Stimulated activated CD8-positive, alpha-beta memory T cell treated with anti-CD3 and anti-CD28 coated beads, Interleukin-2, amount 100 ng/mL, for 48 hours (primary cell): ENCODE measurements around the gene LRRC1.

ENCODE experiments used
- DNase-seq, 2 donors: peaks; one replicate each; pipeline ENCODE4 v3.0.0-alpha.2; 2020; ENCODE audit warnings: low read depth in 2 of 2

LRRC1 gene

GRCh38 chr6:53961679-53962370 lies 167.0 kb downstream of the LRRC1 start:
- no peak for DNase-seq

- no peak for DNase-seq
Observed at GRCh38 chr6:53962646-53963045, 167.8 kb downstream of the LRRC1 start.

DNA sequence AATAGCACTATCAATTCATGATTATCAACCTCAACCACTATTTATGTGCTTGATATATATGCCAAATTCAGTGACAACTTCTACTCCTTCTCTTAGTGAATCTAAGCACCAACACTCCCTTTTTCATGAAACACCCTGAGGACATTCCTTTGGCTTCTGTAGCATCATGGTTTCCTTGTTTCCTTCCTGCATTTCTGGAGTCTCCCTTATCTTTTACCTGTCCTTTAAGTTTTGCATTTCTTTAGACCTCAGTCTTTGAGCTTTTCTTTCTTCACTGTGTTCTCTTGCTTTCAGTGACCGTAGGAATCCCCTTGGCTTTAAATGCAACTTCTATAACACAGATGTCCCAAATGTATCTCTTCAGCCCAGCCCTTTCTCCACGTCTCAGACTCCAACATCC lies 172.6 kb downstream of the LRRC1 start:
- DNase-seq: no peak
